K562 treated with DMSO at 1 percent for 12 hours (cell line): ENCODE data around the gene KLF3. TPM values are rescaled to one million over a fixed set of nuclear protein-coding genes. Genes with fewer than 3 reads are reported as not detected.

Experiments used
- total RNA-seq: library from RNA; unstranded; fragments of 300-600 nt; gene quantifications from 2 replicates; pipeline ENCODE4 v1.2.3, GENCODE V29; 2022; ENCODE audit not compliant: insufficient read depth

The KLF3 gene
- 6.3 and 24.2 TPM in 2 replicates for total RNA-seq

DNA sequence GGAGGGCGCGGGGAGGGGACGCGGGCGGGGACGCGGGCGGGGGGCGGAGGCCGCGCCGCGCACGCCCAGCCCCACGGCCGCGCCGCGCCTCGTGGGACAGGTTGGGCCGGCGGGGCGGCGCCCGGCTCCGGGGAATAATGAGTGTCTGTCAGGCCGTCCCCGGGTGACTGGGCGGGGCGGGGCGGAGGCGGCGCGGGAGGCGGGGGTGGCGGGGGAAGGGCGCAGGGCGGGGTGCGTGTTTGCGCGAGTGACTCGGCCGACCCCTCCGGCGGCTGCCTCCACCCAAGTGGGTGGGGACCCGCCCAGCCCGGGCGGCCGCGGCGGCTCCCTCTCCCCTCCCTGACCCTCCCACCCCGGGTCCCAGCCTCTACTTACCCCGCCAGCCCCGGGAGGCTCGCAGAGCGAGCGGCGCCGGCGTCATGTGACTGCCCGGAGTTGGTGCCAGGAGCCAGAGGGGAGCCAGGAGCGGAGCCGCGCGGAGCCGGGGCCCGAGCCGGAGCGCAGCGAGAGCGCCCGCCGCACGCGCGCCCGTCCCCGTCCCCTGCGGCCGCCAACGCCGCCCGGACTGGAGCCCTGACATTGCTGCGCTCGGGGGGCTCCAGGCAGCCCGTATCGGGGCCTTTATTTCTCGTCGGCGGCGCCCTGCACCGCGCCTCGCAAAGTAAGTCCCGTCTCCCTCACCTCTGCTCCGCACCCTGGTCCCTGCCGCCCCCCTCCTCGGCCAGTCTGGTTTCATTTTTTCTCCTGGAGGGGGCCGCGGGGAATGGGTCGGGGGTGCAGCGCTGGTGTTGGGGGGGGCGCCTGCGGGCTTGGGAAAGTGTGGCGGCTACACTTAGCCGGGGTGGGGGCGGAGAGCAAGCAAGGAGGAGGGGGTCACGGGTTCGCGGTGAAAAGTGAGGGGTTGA is at the start of gene KLF3:
Gene KLF3, plus strand, starts transcription at position 399 of the 905 bp plus-strand sequence. CDS start 16,427 bp downstream, outside the sequence.

Other genes starting within 250 kb of the KLF3 start
- gene TLR10, start 118.8 kb downstream of the KLF3 start, total RNA-seq = not detected in 2 replicates
- gene TLR1, start 140.6 kb downstream of the KLF3 start, total RNA-seq = 0.77 TPM in 1 of 2 replicates, not detected in the other
- gene TLR6, start 192.6 kb downstream of the KLF3 start, total RNA-seq = 0.33 and 1.2 TPM in 2 replicates
- 3.6 and 12.4 TPM in 2 replicates for gene FAM114A1, start 203.6 kb downstream of the KLF3 start, total RNA-seq